Small intestine (tissue), 7 donors: Measurements from ENCODE around the gene ST6GAL1. TPM values are rescaled to one million over a fixed set of nuclear protein-coding genes. Genes with fewer than 3 reads are reported as not detected.
A peak's percentile ranks its signal among the peaks of the same experiment; 100 is the strongest.
"Not testable (repeated sequence)": the region's sequence is repeated elsewhere in the genome, so short reads cannot be mapped to it uniquely, and the experiment has no call there.

ENCODE experiments used
- DNase-seq, 2 donors: peaks; one replicate each; pipeline versions ENCODE4 v3.0.0 to v3.0.0-alpha.2; 2013
- FAIRE-seq: peaks from 2 replicates; lab custom pipeline; 2012; peaks lifted over from hg19 to GRCh38; lab: Jason Lieb, UNC
- H3K27ac ChIP-seq, 3 donors: one replicate each; pipeline ENCODE4 v1.5.1; 2013; ENCODE audit warnings: low read length in 2 of 3, mild to moderate bottlenecking in 2 of 3, control low read depth in 1 of 3, inconsistent platforms in 1 of 3, low read depth in 1 of 3, moderate library complexity in 1 of 3
- H3K27me3 ChIP-seq, 3 donors: one replicate each; pipeline ENCODE4 v1.6.1; 2013; ENCODE audit warnings: low read length in 3 of 3, inconsistent platforms in 1 of 3; ENCODE audit not compliant: control insufficient read depth in 3 of 3, insufficient read depth in 3 of 3
- H3K36me3 ChIP-seq, 3 donors: one replicate each; pipeline ENCODE4 v1.6.1; 2013; ENCODE audit warnings: low read length in 3 of 3, inconsistent platforms in 1 of 3, low read depth in 1 of 3, mild to moderate bottlenecking in 1 of 3, moderate library complexity in 1 of 3; ENCODE audit not compliant: control insufficient read depth in 3 of 3, insufficient read depth in 2 of 3
- H3K4me1 ChIP-seq, 3 donors: one replicate each; pipeline ENCODE4 v1.6.1; 2013; ENCODE audit warnings: low read length in 2 of 3, inconsistent platforms in 1 of 3, low read depth in 1 of 3, mild to moderate bottlenecking in 1 of 3, moderate library complexity in 1 of 3; ENCODE audit not compliant: control insufficient read depth in 3 of 3, insufficient read depth in 2 of 3
- H3K4me3 ChIP-seq, 3 donors: one replicate each; pipeline ENCODE4 v1.5.1; 2013; ENCODE audit warnings: low read length in 3 of 3, control low read depth in 1 of 3, inconsistent platforms in 1 of 3, low read depth in 1 of 3, mild to moderate bottlenecking in 1 of 3, moderate library complexity in 1 of 3
- H3K9me3 ChIP-seq, 2 donors: one replicate each; pipeline ENCODE4 v1.6.1; 2013; ENCODE audit warnings: low read depth in 1 of 2, low read length in 1 of 2; ENCODE audit not compliant: control insufficient read depth in 2 of 2, insufficient read depth in 1 of 2
- WGBS, 3 donors: extraction: QIAGEN DNeasy Blood & Tissue Kit; methylation state at CpG; one replicate each; pipeline ENCODE4 v1.1.7; 2013; 5-methylcytosine and 5-hydroxymethylcytosine counted together
- polyA plus RNA-seq, 4 donors: library from polyadenylated mRNA; stranded (reverse) in 3 of 4; unstranded in 1 of 4; fragments of 200-250 nt in 3 of 4; fragments of 120-200 nt in 1 of 4; gene quantifications; one replicate each; pipeline versions ENCODE4 v1.2.1 to v1.2.3, GENCODE V29; 2013
- donor health status: healthy with polysubstance abuse.
- donor health status: control.
- donor health status: control.
- donor health status: Bipolar disorder and iron deficiency.
- donor health status: healthy.

ST6GAL1 gene
- polyA plus RNA-seq, 4 donors: 0.45 to 219 (median 11.0) TPM

GRCh38 chr3:187057803-187058202 lies 127.5 kb downstream of the ST6GAL1 start:
- not testable (repeated sequence) for DNase-seq, FAIRE-seq, H3K27ac ChIP-seq, H3K4me3 ChIP-seq, H3K4me1 ChIP-seq, H3K27me3 ChIP-seq
- H3K9me3 ChIP-seq: peaks cover 2 to 14% of the 10 kb centered on the region in 2 donors
- WGBS, 3 donors: 75 to 89% (median 81%) methylated on average over 10 of the region's 10 CpGs
- peaks cover 0 to 24% (median 0%) of the 10 kb centered on the region in 3 donors for H3K36me3 ChIP-seq

DNA sequence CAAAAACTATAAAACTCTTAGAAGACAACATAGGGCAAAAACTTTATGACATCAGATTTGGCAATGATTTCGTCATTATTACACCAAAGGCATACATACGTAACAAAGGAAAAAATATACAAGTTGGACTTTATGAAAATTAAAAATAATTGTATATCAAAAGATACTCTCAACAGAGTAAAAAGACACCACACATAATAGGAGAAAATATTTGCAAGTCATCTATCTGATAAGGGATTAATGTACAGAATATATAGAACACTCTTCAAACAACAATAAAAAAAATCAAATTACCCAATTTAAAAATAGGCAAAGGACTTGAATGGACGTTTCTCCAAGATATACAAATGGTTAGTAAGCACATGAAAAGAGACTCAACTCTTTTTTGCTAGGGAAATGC lies 131.4 kb downstream of the ST6GAL1 start:
- WGBS, 3 donors: 71 to 87% (median 81%) methylated on average over 3 of the region's 3 CpGs
- no peak overlapping the region for H3K27ac ChIP-seq
- peaks cover 0 to 10% (median 0%) of the 10 kb centered on the region in 3 donors for H3K4me1 ChIP-seq
- DNase-seq (no peak), FAIRE-seq (no peak)
- H3K36me3 ChIP-seq: peaks cover 0 to 44% (median 0%) of the 10 kb centered on the region in 3 donors
- H3K9me3 ChIP-seq: peaks cover 2 to 14% of the 10 kb centered on the region in 2 donors
- no peak overlapping the region for H3K4me3 ChIP-seq
- no peaks in the 10 kb centered on the region for H3K27me3 ChIP-seq

DNA sequence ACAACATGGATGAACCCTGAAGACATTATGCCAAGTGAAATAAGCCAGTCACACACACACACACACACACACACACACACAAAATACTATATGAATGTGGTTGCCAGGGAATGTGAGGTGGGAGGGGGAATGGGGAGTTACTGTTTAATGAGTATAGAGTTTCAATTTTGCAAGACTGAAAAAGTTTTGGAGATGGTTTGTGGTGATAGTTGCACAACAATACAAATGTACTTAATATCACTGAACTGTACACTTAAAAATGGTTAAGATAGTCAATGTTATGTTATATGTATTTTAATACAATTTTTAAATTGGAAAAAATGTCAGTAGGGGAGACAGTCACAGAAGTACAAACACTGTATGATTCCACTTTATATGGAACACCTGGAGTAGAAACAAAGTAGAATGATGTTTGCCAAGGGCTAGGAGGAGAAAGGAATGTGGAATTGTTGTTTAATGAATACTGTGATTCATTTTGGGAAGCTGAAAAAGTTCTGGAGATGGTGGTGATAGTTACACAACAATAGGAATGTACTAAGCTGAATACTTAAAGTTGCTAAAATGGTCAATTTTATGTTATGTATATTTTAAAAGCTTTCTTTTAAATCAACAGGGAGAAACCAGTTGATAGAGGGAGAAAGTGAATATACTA lies 132.3 kb downstream of the ST6GAL1 start:
- Histone ChIP-seq H3K27ac (no peak overlapping the region), H3K4me1 (peaks cover 0 to 10% (median 0%) of the 10 kb centered on the region in 3 donors), H3K27me3 (no peaks in the 10 kb centered on the region), H3K36me3 (peaks cover 0 to 37% (median 0%) of the 10 kb centered on the region in 3 donors), H3K9me3 (peaks cover 2 to 7% of the 10 kb centered on the region in 2 donors), H3K4me3 (no peak overlapping the region)
- no peak for DNase-seq
- no peak for FAIRE-seq

DNA sequence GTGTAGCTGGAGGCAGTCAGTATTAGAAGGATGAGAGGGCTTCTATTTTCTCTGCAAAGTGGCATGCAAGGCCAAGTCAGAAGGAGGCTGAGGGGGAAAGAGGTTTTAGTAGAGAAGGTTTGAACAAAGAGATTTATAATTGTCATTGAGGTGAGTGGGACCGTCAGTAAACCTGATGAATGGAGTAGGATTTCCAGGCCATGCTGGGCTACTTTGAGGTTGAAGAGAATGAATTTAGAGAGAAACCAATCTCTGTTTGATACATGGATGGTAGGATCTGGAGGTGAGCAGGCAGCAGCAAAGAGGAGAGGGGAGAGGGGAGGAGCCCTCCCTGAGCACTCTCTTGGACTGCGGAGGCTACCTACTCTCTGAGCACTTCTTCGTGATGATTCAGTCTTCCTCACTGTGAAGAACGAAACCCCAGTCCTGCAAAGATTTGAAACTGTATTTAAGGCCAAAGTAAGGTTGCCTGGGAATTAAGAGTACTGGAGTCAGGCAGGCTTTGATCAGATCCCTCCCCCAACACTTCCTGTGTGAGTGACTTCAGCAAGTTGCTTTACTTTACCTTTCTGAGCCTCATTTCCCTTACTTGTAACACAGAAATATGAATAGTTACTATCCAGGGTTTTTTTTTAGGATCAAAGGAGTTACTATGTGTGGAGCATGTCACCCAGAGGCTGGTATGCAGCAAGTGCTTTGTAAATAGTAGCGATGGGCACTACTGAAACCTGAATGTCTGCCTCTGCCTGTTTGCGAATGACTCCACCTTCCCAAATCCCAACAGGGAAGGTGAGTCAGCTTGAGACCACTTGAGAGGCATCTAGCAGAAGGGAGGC lies 133.2 kb downstream of the ST6GAL1 start:
- Histone ChIP-seq H3K9me3 (no peaks in the 10 kb centered on the region), H3K4me1 (peaks cover 0 to 12% (median 0%) of the 10 kb centered on the region in 3 donors), H3K4me3 (no peak overlapping the region), H3K27me3 (no peaks in the 10 kb centered on the region), H3K27ac (peak overlapping the region in 1 of 3 donors; percentile 32), H3K36me3 (peaks cover 0 to 31% (median 0%) of the 10 kb centered on the region in 3 donors)
- FAIRE-seq: no peak
- no peak for DNase-seq
- WGBS, 3 donors: 82 to 92% (median 87%) methylated on average over 6 of the region's 6 CpGs

DNA sequence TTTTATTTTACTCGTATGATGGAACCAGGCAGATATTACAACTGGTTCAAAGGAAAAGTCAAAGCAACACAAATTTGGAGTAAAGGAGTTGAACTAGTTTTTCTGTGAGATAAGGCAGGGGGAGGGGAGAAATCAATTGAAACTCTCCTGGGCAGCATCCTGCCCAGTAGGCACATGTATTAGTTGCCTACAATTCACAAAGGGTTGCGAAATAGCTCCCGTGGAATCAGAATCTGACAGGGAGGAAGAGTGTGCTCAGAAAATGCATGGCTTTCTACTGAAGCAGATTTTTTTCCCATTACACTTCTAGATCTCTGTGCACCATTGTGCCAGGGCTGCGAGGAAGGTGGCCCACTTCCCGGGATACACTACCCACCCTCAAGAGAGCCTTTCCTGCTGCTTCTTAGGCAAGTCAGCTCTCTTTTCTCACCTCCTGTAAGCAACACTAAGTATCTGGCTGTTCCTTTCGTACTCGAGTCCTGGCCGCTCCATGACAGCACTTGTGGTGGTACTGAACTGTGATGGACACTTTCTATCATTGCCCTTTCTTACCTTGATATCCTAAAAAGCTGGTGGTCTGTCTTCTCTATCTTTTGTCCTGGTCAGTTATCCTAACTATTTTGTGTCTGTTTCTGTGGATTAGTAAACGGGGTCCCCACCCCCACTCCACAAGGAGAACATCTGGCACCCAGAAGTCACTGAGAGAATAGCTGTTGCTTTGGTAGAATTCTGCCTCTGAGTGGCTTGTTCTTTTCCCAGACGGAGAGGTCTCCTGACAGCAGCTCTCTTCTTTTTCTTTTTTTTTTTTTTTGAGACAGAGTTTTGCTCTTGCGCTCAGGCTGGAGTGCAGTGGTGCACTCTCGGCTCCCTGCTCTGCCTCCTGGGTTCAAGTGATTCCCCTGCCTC lies 134.1 kb downstream of the ST6GAL1 start:
- no peak for FAIRE-seq
- Histone ChIP-seq H3K4me3 (no peak overlapping the region), H3K36me3 (peaks cover 0 to 25% (median 0%) of the 10 kb centered on the region in 3 donors), H3K27me3 (no peaks in the 10 kb centered on the region), H3K9me3 (no peaks in the 10 kb centered on the region), H3K27ac (peak overlapping the region in 1 of 3 donors; percentile 11), H3K4me1 (peaks cover 0 to 19% (median 0%) of the 10 kb centered on the region in 3 donors)
- DNase-seq: peak in 1 of 2 donors; percentile 28
- 76 to 85% (median 81%) methylated on average over 12 of the region's 12 CpGs for WGBS, 3 donors

DNA sequence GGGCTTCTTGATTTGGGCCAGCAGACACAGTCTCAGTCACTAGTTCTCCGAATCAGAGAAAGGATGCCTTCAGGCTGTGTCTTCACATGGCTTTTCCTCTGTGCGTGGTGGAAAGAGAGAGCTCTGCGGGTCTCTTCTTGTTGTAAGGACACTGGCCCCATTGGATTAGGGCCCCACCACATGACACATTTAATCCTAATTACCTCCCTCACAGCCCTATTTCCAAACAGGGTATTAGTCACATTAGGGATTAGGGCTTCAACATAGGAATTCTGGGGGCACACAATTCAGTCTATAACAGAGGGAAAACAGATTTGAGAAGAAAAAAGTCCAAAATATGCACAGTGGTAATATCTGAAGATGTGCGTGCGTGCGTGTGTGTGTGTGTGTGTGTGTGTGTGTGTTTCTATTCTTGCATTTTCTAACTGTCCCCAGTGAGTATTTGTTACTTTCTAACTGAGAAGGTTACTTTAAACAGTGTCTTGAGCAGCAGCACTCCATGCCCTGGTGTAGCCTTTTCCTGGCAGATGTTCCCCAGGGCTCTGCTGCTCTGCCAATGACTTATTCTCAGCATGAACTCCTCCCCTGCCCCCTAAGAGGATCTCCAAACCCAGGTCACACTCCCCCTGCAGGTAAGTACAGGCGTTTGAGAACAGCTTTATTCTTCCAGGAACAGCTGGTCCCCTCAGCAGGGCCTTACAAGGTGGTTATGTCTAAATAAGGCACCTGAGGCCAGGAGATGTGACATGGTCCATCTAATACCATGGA lies 136.1 kb downstream of the ST6GAL1 start:
- WGBS, 3 donors: 66 to 77% (median 76%) methylated on average over 7 of the region's 7 CpGs
- peak; percentile 22 to 40 for DNase-seq
- H3K27ac ChIP-seq: peak overlapping the region in 1 of 3 donors; percentile 50
- peaks cover 0 to 3% of the 10 kb centered on the region in 2 donors for H3K9me3 ChIP-seq
- peaks cover 0 to 19% (median 0%) of the 10 kb centered on the region in 3 donors for H3K4me1 ChIP-seq
- peaks cover 0 to 22% (median 0%) of the 10 kb centered on the region in 3 donors for H3K36me3 ChIP-seq
- no peaks in the 10 kb centered on the region for H3K27me3 ChIP-seq
- H3K4me3 ChIP-seq: no peak overlapping the region
- no peak for FAIRE-seq

DNA sequence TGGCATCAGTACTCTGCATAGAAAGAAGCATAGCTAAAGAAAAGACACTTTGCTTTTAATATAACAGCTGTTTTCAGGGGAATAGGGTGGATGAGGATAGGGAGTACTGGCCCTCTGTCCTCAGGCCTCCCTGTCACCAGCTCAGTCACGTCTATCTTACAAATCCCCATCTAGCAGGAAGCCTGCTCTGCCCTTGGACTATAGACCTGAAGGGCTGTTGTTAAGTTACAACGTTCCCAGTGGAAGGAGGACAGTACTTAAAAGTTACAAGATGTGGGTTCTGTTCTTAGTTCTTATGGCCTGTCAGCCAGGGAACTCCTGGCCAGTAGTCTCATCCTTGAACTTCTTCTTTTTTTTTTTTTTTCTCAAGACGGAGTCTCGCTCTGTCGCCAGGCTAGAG lies 138.5 kb downstream of the ST6GAL1 start:
- FAIRE-seq: no peak
- Histone ChIP-seq H3K27me3 (no peaks in the 10 kb centered on the region), H3K4me1 (peaks cover 0 to 37% (median 0%) of the 10 kb centered on the region in 3 donors), H3K36me3 (peaks cover 0 to 24% (median 0%) of the 10 kb centered on the region in 3 donors), H3K9me3 (peaks cover 0 to 3% of the 10 kb centered on the region in 2 donors), H3K4me3 (no peak overlapping the region), H3K27ac (peak overlapping the region in 1 of 3 donors; percentile 37)
- DNase-seq: peak in 1 of 2 donors; percentile 72
- WGBS, 3 donors: 75 to 86% (median 85%) methylated on average over 5 of the region's 5 CpGs
